K562 (cell line): ENCODE data around the gene AHNAK. TPM values are rescaled to one million over a fixed set of nuclear protein-coding genes. Genes with fewer than 3 reads are reported as not detected.
A peak's percentile ranks its signal among the peaks of the same experiment; 100 is the strongest.

Source experiments
- ATF1 ChIP-seq, 2 experiments: fragments of 450-650 bp in 1 of 2; IDR thresholded peaks; 2 replicates each; pipeline ENCODE4 v1.6.1; 2016; ENCODE audit warnings: missing compliant biosample characterization in 1 of 2, missing genetic modification characterization in 1 of 2
- E2F3 ChIP-seq: fragments of 250-450 bp; sonication (Bioruptor Pico); IDR thresholded peaks from 2 replicates; pipeline ENCODE4 v1.4.0; 2020; ENCODE audit warnings: mild to moderate bottlenecking
- EP400 ChIP-seq: fragments of 450-650 bp; IDR thresholded peaks from 2 replicates; pipeline ENCODE4 v1.6.1; 2017; ENCODE audit warnings: antibody characterized with exemption, mild to moderate bottlenecking, moderate library complexity
- GABPA ChIP-seq: fragments of 200-800 bp; sonication (Bioruptor generic); conservative IDR thresholded peaks from 2 replicates; pipeline ENCODE4 v1.6.1; 2016; ENCODE audit warnings: low read depth, missing genetic modification characterization, missing compliant biosample characterization
- GATA2 ChIP-seq: sonication (generic); formaldehyde crosslinking; IDR thresholded peaks from 2 replicates; pipeline ENCODE4 v1.4.0; 2020; ENCODE audit warnings: mild to moderate bottlenecking, missing genetic modification reagents
- NFXL1 ChIP-seq: fragments of 450-650 bp; formaldehyde crosslinking; IDR thresholded peaks from 2 replicates; pipeline ENCODE4 v1.4.0; 2021; ENCODE audit warnings: mild to moderate bottlenecking
- RAD21 ChIP-seq, 2 experiments: fragments of 250-450 bp in 1 of 2; fragments of 450-650 bp in 1 of 2; sonication (Bioruptor Pico) in 1 of 2; formaldehyde crosslinking in 1 of 2; IDR thresholded peaks in 1 of 2; conservative IDR thresholded peaks in 1 of 2; 2 replicates each; pipeline versions ENCODE4 v1.4.0 to v1.8.0; 2020 to 2022; ENCODE audit warnings: mild to moderate bottlenecking in 2 of 2, moderate library complexity in 1 of 2
- SIX5 ChIP-seq, 2 experiments: IDR thresholded peaks; 2 replicates each; pipeline ENCODE4 v1.6.1; 2011; ENCODE audit warnings: low read length in 2 of 2, borderline replicate concordance in 1 of 2, low read depth in 1 of 2, mild to moderate bottlenecking in 1 of 2, moderate library complexity in 1 of 2; ENCODE audit not compliant: insufficient read depth in 1 of 2
- TAF7 ChIP-seq: fragments of 450-650 bp; IDR thresholded peaks from 2 replicates; pipeline ENCODE4 v1.6.1; 2016; ENCODE audit warnings: missing genetic modification characterization, missing compliant biosample characterization
- ZFP36 ChIP-seq: fragments of 150-350 bp; IDR thresholded peaks from 2 replicates; pipeline ENCODE4 v1.6.1; 2018; ENCODE audit warnings: low read length, low read depth; ENCODE audit not compliant: partially characterized antibody
- ZNF184 ChIP-seq: sonication (generic); formaldehyde crosslinking; IDR thresholded peaks from 2 replicates; pipeline ENCODE4 v1.5.0; 2020; ENCODE audit warnings: missing genetic modification reagents
- ZNF766 ChIP-seq: fragments of 200-800 bp; sonication (Bioruptor generic); conservative IDR thresholded peaks from 2 replicates; pipeline ENCODE4 v1.6.1; 2016; ENCODE audit warnings: missing genetic modification characterization, missing compliant biosample characterization
- ZNF785 ChIP-seq: fragments of 250-450 bp; sonication (Bioruptor Pico); IDR thresholded peaks from 2 replicates; pipeline ENCODE4 v1.4.0; 2020; ENCODE audit warnings: mild to moderate bottlenecking
- ZNF830 ChIP-seq: fragments of 250-450 bp; sonication (Bioruptor Pico); IDR thresholded peaks from 2 replicates; pipeline ENCODE4 v1.5.0; 2021; ENCODE audit warnings: mild to moderate bottlenecking
- polyA plus RNA-seq, 8 experiments: library from polyadenylated mRNA; depleted of rRNA in 4 of 8; stranded (reverse) in 5 of 8; unstranded in 3 of 8; fragments of >200 nt; fragmentation: Nextera tagmentation in 2 of 8; fragmentation: Illumina TruSeq in 1 of 8; extraction: Ambion mirVana in 2 of 8; extraction: Trizol in 1 of 8; gene quantifications; 2 replicates each; pipeline versions ENCODE4 v1.2.1 to v1.2.3, GENCODE V29; 2011 to 2014; ENCODE audit warnings: inconsistent platforms in 1 of 8, missing spikeins in 1 of 8
- total RNA-seq, 7 experiments: library from RNA; depleted of rRNA in 6 of 7; stranded (reverse); fragments of >200 nt in 6 of 7; fragmentation: Illumina TruSeq in 2 of 7; extraction: Trizol in 2 of 7; gene quantifications; 2 replicates each; pipeline versions ENCODE4 v1.2.1 to v1.2.3, GENCODE V29; 2011 to 2021; ENCODE audit warnings: low replicate concordance in 1 of 7
- TF ChIP-seq, protein P1 (sequence below): IDR thresholded peaks from 3 replicates; pipeline ENCODE4 v1.6.1; 2011; ENCODE audit warnings: borderline replicate concordance, mild to moderate bottlenecking, moderate library complexity; ENCODE audit not compliant: insufficient read length; ENCODE audit errors: extremely low read depth
- TF ChIP-seq, protein P2 (sequence below), 3 experiments: fragments of 200-800 bp in 1 of 3; sonication (Bioruptor generic) in 1 of 3; sonication (generic) in 1 of 3; formaldehyde crosslinking in 1 of 3; IDR thresholded peaks; 2 replicates each; pipeline versions ENCODE4 v1.6.1 to v1.8.0; 2016 to 2022; ENCODE audit warnings: mild to moderate bottlenecking in 2 of 3, missing compliant biosample characterization in 2 of 3, missing genetic modification characterization in 2 of 3, missing genetic modification reagents in 1 of 3
- TF ChIP-seq, protein P3 (sequence below): fragments of 250-450 bp; sonication (Bioruptor Pico); IDR thresholded peaks from 2 replicates; pipeline ENCODE4 v1.9.0; 2021; ENCODE audit warnings: mild to moderate bottlenecking
- TF ChIP-seq, protein P4 (sequence below): fragments of 450-650 bp; formaldehyde crosslinking; IDR thresholded peaks from 2 replicates; pipeline ENCODE4 v1.4.0; 2020; ENCODE audit warnings: mild to moderate bottlenecking, mixed read lengths
- TF ChIP-seq, protein P5 (sequence below): fragments of 450-650 bp; formaldehyde crosslinking; IDR thresholded peaks from 2 replicates; pipeline ENCODE4 v1.4.0; 2020; ENCODE audit warnings: mild to moderate bottlenecking

AHNAK gene
- total and polyA plus RNA-seq, 9 of the 15 experiments (the other 6 are each of a cell fraction or from before 2014, with no cell fraction given): 1.5 to 89.7 (median 45.0) TPM

DNA sequence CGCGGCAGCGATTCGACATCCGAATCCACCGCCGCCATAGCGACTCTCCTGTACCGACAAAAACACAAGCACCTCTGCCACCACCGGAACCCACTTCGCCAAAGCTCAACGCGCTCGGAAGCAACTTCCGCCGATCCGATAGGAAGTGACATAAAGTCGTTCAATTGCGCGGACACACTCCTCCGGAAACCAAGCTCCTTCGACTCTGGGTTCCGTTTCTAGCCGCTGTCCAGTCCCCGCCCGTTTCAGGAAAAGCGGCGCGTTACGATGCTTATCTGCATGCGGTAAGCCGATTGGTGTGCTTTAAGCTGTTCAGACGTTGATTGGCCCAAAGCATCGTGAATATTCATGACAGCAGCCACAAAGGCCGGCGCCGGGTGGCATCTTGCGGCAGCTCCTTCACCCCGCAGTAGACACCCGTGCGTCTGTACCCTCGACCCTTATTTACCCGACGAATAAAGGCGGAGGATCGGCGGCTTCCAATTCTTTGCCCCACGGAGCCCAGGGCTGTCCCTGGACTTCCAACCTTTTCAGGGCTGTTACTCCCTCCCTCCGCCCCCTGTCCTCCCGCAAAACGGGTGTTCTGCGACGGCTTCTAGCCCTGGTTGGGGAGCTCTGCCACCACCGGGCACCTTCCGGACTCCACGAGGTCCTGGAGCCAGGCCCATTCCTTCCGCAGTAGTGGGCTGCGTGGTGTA, 45.0 kb upstream of the AHNAK start, which contains the start of gene TUT1 (continued):
- TF ChIP-seq, protein P1, sequence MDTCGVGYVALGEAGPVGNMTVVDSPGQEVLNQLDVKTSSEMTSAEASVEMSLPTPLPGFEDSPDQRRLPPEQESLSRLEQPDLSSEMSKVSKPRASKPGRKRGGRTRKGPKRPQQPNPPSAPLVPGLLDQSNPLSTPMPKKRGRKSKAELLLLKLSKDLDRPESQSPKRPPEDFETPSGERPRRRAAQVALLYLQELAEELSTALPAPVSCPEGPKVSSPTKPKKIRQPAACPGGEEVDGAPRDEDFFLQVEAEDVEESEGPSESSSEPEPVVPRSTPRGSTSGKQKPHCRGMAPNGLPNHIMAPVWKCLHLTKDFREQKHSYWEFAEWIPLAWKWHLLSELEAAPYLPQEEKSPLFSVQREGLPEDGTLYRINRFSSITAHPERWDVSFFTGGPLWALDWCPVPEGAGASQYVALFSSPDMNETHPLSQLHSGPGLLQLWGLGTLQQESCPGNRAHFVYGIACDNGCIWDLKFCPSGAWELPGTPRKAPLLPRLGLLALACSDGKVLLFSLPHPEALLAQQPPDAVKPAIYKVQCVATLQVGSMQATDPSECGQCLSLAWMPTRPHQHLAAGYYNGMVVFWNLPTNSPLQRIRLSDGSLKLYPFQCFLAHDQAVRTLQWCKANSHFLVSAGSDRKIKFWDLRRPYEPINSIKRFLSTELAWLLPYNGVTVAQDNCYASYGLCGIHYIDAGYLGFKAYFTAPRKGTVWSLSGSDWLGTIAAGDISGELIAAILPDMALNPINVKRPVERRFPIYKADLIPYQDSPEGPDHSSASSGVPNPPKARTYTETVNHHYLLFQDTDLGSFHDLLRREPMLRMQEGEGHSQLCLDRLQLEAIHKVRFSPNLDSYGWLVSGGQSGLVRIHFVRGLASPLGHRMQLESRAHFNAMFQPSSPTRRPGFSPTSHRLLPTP: no peak
- TF ChIP-seq NFXL1 (CRISPR knock-in tag) (no peak), SIX5 (IDR thresholded peaks at IDR 0.05; ENCODE audit: borderline replicate concordance in 1 of 2, insufficient read depth in 1 of 2, low read depth in 1 of 2, low read length in 2 of 2) (peak; percentile 50; a peak in 3 of 4 replicates), ZNF785 (CRISPR knock-in tag) (no peak), RAD21 (CRISPR knock-in tag; conservative IDR thresholded peaks at IDR 0.05 in 1 of 2, IDR thresholded peaks at IDR 0.05 in 1 of 2) (peak in 1 of 2 experiments; percentile 2; a peak in 1 of 4 replicates), GABPA (tag) (peak; percentile 99), ZNF830 (CRISPR knock-in tag) (no peak), EP400 (peak; percentile 97), ZFP36 (peak; percentile 42), ZNF184 (CRISPR knock-in tag) (no peak), ZNF766 (no peak), GATA2 (CRISPR knock-in tag) (peak; percentile 94), E2F3 (CRISPR knock-in tag) (peak; percentile 84), ATF1 (CRISPR knock-in tag; IDR thresholded peaks at IDR 0.05) (0 out of 2 replicates have a peak, but pooled peaks have one; percentile 46), ATF1 (tag; IDR thresholded peaks at IDR 0.05) (peak; percentile 98), TAF7 (tag) (peak; percentile 63; the same call in 1 of the 2 replicates)
- TF ChIP-seq, protein P2, sequence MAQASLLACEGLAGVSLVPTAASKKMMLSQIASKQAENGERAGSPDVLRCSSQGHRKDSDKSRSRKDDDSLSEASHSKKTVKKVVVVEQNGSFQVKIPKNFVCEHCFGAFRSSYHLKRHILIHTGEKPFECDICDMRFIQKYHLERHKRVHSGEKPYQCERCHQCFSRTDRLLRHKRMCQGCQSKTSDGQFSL (CRISPR knock-in tag; IDR thresholded peaks at IDR 0.05): 0 out of 2 replicates have a peak, but pooled peaks have one; percentile 36
- TF ChIP-seq, protein P2 (tag; IDR thresholded peaks at IDR 0.05): no peak
- TF ChIP-seq, protein P3, sequence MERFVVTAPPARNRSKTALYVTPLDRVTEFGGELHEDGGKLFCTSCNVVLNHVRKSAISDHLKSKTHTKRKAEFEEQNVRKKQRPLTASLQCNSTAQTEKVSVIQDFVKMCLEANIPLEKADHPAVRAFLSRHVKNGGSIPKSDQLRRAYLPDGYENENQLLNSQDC (CRISPR knock-in tag): peak; percentile 73; the same call in 1 of the 2 replicates
- TF ChIP-seq, protein P4, sequence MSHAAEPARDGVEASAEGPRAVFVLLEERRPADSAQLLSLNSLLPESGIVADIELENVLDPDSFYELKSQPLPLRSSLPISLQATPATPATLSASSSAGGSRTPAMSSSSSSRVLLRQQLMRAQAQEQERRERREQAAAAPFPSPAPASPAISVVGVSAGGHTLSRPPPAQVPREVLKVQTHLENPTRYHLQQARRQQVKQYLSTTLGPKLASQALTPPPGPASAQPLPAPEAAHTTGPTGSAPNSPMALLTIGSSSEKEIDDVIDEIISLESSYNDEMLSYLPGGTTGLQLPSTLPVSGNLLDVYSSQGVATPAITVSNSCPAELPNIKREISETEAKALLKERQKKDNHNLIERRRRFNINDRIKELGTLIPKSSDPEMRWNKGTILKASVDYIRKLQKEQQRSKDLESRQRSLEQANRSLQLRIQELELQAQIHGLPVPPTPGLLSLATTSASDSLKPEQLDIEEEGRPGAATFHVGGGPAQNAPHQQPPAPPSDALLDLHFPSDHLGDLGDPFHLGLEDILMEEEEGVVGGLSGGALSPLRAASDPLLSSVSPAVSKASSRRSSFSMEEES (CRISPR knock-in tag): no peak
- TF ChIP-seq, protein P5, sequence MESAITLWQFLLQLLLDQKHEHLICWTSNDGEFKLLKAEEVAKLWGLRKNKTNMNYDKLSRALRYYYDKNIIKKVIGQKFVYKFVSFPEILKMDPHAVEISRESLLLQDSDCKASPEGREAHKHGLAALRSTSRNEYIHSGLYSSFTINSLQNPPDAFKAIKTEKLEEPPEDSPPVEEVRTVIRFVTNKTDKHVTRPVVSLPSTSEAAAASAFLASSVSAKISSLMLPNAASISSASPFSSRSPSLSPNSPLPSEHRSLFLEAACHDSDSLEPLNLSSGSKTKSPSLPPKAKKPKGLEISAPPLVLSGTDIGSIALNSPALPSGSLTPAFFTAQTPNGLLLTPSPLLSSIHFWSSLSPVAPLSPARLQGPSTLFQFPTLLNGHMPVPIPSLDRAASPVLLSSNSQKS (CRISPR knock-in tag): no peak
